Stimulated activated effector memory CD8-positive, alpha-beta T cell treated with anti-CD3 and anti-CD28 coated beads, Interleukin-12 subunit alpha, Interleukin-12 subunit beta, amount 100 ng/mL, for 72 hours (primary cell): Measurements from ENCODE around the gene GMIP.
"Not testable (repeated sequence)": the region's sequence is repeated elsewhere in the genome, so short reads cannot be mapped to it uniquely, and the experiment has no call there.

ENCODE experiments used
- ATAC-seq: fragments of 150-1000 bp; cut with Tn5 transposase; 2 replicates; pipeline ENCODE4 v1.10.0; 2021
- DNase-seq, 2 donors: peaks; one replicate each; pipeline ENCODE4 v3.0.0; 2021 to 2022; ENCODE audit warnings: low spot score in 2 of 2
- H3K27ac Mint-ChIP-seq: one replicate; pipeline ENCODE4 v1.8.0; 2022; ENCODE audit warnings: mild to moderate bottlenecking, mixed read lengths
- H3K36me3 Mint-ChIP-seq: one replicate; pipeline ENCODE4 v1.8.0; 2022; ENCODE audit warnings: mild to moderate bottlenecking, mixed read lengths
- H3K4me1 Mint-ChIP-seq: one replicate; pipeline ENCODE4 v1.8.0; 2022; ENCODE audit warnings: mixed read lengths
- H3K4me3 Mint-ChIP-seq: one replicate; pipeline ENCODE4 v1.8.0; 2022; ENCODE audit warnings: mild to moderate bottlenecking, mixed read lengths
- H3K9me3 Mint-ChIP-seq: one replicate; pipeline ENCODE4 v1.8.0; 2022; ENCODE audit warnings: mixed read lengths

GMIP gene

DNA sequence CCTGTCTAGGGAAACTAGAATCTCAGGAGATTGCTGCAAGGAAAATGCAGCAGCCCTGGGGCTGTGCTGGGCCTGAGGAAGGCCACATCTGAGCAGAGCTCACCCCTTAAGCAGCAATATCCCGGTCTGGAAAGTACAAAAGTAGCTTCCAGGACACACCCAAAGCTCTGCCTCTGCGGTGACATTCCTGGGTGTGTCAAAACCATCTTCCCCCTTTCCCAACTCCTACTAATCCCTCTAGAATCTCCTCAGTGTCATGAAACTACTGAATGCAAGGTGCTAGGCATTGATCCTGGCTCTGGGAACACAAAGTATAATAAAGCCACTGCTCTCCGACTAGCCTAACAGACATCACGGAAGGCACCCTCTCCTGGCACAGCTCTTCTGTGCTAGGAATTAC, 30.0 kb downstream of the GMIP start:
- DNase-seq (no peak), ATAC-seq (no peak)
- no peaks in the 10 kb centered on the region for H3K9me3 Mint-ChIP-seq
- peak overlapping the region; percentile 81 for H3K27ac Mint-ChIP-seq
- peak overlapping the region; percentile 94 for H3K4me3 Mint-ChIP-seq
- H3K4me1 Mint-ChIP-seq = peaks cover 59% of the 10 kb centered on the region
- H3K36me3 Mint-ChIP-seq = peaks cover 85% of the 10 kb centered on the region

GRCh38 chr19:19610376-19611202, 32.9 kb downstream of the GMIP start:
- H3K36me3 Mint-ChIP-seq = peaks cover 92% of the 10 kb centered on the region
- peaks cover 51% of the 10 kb centered on the region for H3K4me1 Mint-ChIP-seq
- H3K27ac Mint-ChIP-seq = no peak overlapping the region
- H3K9me3 Mint-ChIP-seq = no peaks in the 10 kb centered on the region
- H3K4me3 Mint-ChIP-seq = no peak overlapping the region
- ATAC-seq (no peak), DNase-seq (no peak)

DNA sequence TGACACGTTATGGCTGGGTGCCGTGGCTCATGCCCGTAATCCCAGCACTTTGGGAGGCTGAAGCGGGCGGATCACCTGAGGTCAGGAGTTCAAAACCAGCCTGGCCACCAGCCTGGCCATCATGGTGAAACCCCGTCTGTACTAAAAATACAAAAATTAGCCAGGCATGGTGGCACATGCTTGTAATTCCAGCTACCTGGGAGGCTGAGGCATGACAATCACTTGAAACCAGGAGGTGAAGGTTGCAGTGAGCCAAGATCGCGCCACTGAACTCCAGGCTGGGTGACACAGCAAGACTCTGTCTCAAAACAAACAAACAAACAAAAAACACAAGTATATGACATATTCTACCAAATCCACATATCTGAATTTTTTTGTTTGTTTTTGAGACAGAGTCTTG, 36.8 kb downstream of the GMIP start:
- peaks cover 91% of the 10 kb centered on the region for H3K36me3 Mint-ChIP-seq
- ATAC-seq, H3K9me3 Mint-ChIP-seq, DNase-seq, H3K4me3 Mint-ChIP-seq: not testable (repeated sequence)
- peaks cover 43% of the 10 kb centered on the region for H3K4me1 Mint-ChIP-seq
- peak overlapping the region; percentile 83 for H3K27ac Mint-ChIP-seq

DNA sequence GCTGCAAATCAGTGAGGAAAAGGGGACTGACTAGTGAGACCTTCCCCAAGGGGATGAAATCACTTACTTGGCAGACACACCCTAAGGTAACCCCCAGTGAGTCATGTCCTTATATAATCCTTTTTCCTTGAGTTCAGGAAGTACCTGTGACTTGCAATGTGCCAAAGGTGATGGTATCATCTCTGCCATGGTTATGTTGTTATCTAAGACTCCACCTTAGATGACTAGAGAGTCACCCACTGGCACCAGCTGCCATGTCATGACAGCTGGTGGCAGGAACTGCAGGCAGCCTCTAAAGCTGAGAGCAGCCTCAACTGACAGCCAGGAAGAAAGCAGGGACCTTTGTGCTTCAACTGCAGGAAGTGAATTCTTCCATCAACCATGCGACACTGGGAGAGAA, 37.4 kb downstream of the GMIP start:
- Mint-ChIP-seq H3K4me1 (peaks cover 50% of the 10 kb centered on the region), H3K36me3 (peaks cover 91% of the 10 kb centered on the region), H3K4me3 (peak overlapping the region; percentile 36), H3K9me3 (no peaks in the 10 kb centered on the region), H3K27ac (peak overlapping the region; percentile 83)
- ATAC-seq (peak; percentile 94), DNase-seq (no peak)

- no peak for DNase-seq
- Mint-ChIP-seq H3K36me3 (peaks cover 88% of the 10 kb centered on the region), H3K4me3 (peak overlapping the region; percentile 36)
Measured at GRCh38 chr19:19602713-19603324, 40.6 kb downstream of the GMIP start.

DNA sequence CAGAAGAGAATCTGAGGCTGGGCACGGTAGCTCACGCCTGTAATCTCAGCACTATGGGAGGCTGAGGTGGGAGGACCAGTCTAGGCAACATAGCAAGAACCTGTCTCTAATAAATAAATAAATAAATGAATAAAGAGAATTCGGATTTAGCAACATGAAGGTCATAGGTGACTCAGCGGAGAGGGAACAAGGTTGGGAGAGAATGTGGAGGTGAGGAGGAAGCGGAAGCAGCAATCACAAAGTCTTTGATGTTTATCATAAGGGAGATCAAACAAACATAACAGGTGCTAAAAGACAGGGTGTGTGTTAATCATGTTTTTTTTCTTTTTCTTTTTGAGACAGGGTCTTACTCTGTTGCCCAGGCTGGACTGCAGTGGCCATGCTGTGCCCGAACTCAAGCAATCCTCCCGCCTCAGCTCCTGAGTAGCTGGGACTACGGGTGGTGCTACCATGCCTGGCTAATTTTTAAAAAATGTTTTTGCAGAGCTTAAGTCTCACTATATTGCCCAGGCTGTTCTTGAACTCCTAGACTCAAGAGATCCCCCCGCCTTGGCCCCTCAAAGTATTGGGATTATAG, 41.2 kb downstream of the GMIP start:
- DNase-seq (no peak), ATAC-seq (no peak)
- Mint-ChIP-seq H3K4me1 (peaks cover 58% of the 10 kb centered on the region), H3K4me3 (peak overlapping the region; percentile 36), H3K36me3 (peaks cover 88% of the 10 kb centered on the region), H3K27ac (peak overlapping the region; percentile 88), H3K9me3 (no peaks in the 10 kb centered on the region)

More at GRCh38 chr19:19602713-19603324, 40.6 kb downstream of the GMIP start:
- no peaks in the 10 kb centered on the region for H3K9me3 Mint-ChIP-seq
- peak overlapping the region; percentile 88 for H3K27ac Mint-ChIP-seq
- ATAC-seq = no peak
- H3K4me1 Mint-ChIP-seq = peaks cover 52% of the 10 kb centered on the region

DNA sequence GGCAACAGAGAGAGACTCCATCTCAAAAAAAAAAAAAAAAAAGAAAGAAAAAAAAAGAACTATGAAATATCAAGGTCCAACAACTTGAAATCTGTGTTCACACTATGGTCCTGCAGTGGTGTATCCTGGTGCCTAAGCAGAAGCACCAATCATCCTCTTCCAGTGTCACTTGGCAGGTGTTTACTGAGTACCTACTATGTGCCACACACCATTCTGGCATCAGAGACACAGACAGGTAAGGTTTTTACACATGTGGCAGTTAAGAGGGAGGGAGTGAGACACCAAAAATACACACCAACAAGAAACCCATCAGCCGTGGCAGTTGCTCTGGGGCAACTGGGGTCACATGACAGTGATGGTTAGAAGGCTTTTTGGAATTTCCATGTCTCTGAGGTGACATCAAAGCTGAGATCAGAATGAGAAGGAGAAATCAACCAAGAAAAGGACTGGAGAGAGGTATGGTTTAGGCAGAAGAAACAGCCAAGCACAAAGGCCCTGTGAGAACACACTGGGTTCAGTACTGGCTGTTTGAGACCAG, 42.6 kb downstream of the GMIP start:
- peak overlapping the region; percentile 36 for H3K4me3 Mint-ChIP-seq
- peaks cover 58% of the 10 kb centered on the region for H3K4me1 Mint-ChIP-seq
- H3K36me3 Mint-ChIP-seq = peaks cover 90% of the 10 kb centered on the region
- peak overlapping the region; percentile 88 for H3K27ac Mint-ChIP-seq
- no peak for DNase-seq
- ATAC-seq = no peak
- H3K9me3 Mint-ChIP-seq = no peaks in the 10 kb centered on the region

DNA sequence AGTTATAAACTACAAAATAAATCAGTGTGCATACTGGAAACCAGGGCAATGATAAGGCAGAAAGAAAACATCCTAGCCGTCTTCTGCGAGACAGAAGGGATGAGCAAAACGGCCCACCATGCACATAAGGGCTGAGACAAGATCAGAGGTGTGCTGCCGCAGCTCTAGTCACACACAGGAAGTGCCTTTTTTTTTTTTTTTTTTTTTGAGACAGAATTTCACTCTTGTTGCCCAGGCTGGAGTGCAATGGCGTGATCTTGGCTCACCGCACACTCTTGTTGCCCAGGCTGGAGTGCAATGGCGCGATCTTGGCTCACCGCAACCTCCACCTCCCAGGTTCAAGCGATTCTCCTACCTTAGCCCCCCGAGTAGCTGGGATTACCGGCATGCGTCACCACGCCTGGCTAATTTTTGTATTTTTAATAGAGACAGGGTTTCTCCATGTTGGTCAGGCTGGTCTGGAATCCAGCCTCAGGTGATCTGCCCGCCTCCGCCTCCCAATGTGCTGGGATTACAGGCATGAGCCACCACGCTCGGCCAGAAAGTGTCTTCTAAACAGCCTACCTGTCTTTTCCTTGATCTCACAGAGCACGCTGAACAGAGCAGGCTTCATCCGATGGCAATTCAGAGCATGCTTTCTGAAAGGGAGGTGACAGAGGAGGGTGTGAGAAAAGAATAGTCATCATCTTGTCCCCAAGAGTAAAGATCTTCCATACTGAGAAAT, 44.6 kb downstream of the GMIP start:
- H3K9me3 Mint-ChIP-seq = not testable (repeated sequence)
- Mint-ChIP-seq H3K4me3 (peak overlapping the region; percentile 80), H3K27ac (peak overlapping the region; percentile 100), H3K36me3 (peaks cover 92% of the 10 kb centered on the region), H3K4me1 (peaks cover 71% of the 10 kb centered on the region)
- DNase-seq (peak; percentile 38 to 81), ATAC-seq (peak; percentile 76)

GRCh38 chr19:19597809-19598306, 45.6 kb downstream of the GMIP start:
- H3K36me3 Mint-ChIP-seq = peaks cover 91% of the 10 kb centered on the region
- H3K4me1 Mint-ChIP-seq = peaks cover 71% of the 10 kb centered on the region
- peak overlapping the region; percentile 80 for H3K4me3 Mint-ChIP-seq
- H3K27ac Mint-ChIP-seq = peak overlapping the region; percentile 100
- ATAC-seq (peak; percentile 85), DNase-seq (peak; percentile 43 to 78)
- H3K9me3 Mint-ChIP-seq = no peaks in the 10 kb centered on the region

- Mint-ChIP-seq H3K9me3 (no peaks in the 10 kb centered on the region), H3K4me3 (peak overlapping the region; percentile 24), H3K27ac (peak overlapping the region; percentile 100), H3K4me1 (peaks cover 73% of the 10 kb centered on the region), H3K36me3 (peaks cover 85% of the 10 kb centered on the region)
- ATAC-seq (no peak), DNase-seq (no peak)
Measured at GRCh38 chr19:19595171-19595701, 48.2 kb downstream of the GMIP start.

GRCh38 chr19:19594381-19594780, 49.1 kb downstream of the GMIP start:
- peak overlapping the region; percentile 100 for H3K27ac Mint-ChIP-seq
- peak overlapping the region; percentile 21 for H3K4me3 Mint-ChIP-seq
- H3K9me3 Mint-ChIP-seq = no peaks in the 10 kb centered on the region
- H3K36me3 Mint-ChIP-seq = peaks cover 87% of the 10 kb centered on the region
- ATAC-seq (no peak), DNase-seq (no peak)
- H3K4me1 Mint-ChIP-seq = peaks cover 81% of the 10 kb centered on the region

DNA sequence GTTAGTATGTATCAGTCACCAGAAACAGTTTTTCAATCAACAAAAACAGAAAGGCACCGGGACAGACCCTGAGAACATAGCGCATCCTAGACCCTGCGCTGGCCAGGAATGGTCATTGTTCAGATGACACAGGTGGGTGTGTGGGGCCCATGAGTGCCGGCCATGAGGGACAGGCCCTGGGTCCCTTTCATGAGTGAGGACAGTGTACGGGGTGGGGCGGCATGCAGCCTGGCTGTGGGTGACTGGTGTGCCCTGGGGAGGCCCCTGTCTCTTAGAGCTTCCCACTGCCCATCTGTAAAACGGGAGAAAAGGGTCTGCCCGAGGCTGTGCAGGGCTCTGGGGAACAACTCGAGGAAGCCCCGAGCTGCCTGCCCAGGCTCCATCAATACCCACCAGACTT, 50.8 kb downstream of the GMIP start:
- Mint-ChIP-seq H3K27ac (peak overlapping the region; percentile 87), H3K4me1 (peaks cover 84% of the 10 kb centered on the region), H3K4me3 (no peak overlapping the region), H3K9me3 (no peaks in the 10 kb centered on the region), H3K36me3 (peaks cover 82% of the 10 kb centered on the region)
- ATAC-seq (no peak), DNase-seq (no peak)

- peak; percentile 46 to 81 for DNase-seq
- Mint-ChIP-seq H3K4me3 (peak overlapping the region; percentile 48), H3K27ac (peak overlapping the region; percentile 87), H3K9me3 (no peaks in the 10 kb centered on the region), H3K4me1 (peaks cover 74% of the 10 kb centered on the region), H3K36me3 (peaks cover 82% of the 10 kb centered on the region)
- ATAC-seq = peak; percentile 95
Measured at GRCh38 chr19:19591133-19591825, 52.2 kb downstream of the GMIP start.

GRCh38 chr19:19588546-19588945, 54.9 kb downstream of the GMIP start:
- Mint-ChIP-seq H3K27ac (peak overlapping the region; percentile 87), H3K9me3 (no peaks in the 10 kb centered on the region), H3K4me3 (peak overlapping the region; percentile 48), H3K4me1 (peaks cover 55% of the 10 kb centered on the region), H3K36me3 (peaks cover 88% of the 10 kb centered on the region)
- DNase-seq = no peak
- ATAC-seq = no peak
